Astrocyte of the cerebellum (primary cell): ENCODE results near the gene TNS1.

Experiments used
- DNase-seq: peaks from one replicate; pipeline ENCODE4 v3.0.0-alpha.2; 2011; ENCODE audit warnings: low read depth
- H3K4me3 ChIP-seq: 2 replicates; pipeline ENCODE4 v1.5.1; 2011; ENCODE audit warnings: mild to moderate bottlenecking, low read depth, low read length, moderate library complexity
- CTCF ChIP-seq: IDR thresholded peaks from 2 replicates; pipeline ENCODE4 v1.5.1; 2012; ENCODE audit warnings: low read length, low read depth, moderate library complexity, mild to moderate bottlenecking; ENCODE audit errors: missing control alignments
- in situ Hi-C: cut with HindIII; loops from 2 replicates; pipeline ENCODE4 v1.10.0; 2017; ENCODE audit warnings: low sequenced_read_pairs

TNS1 gene

GRCh38 chr2:217972490-217972889 is 30.3 kb downstream of the TNS1 start:
- no peak for DNase-seq
- in situ Hi-C loops = no loop called here
- no peak for TF ChIP-seq CTCF
- no peak overlapping the region for H3K4me3 ChIP-seq

GRCh38 chr2:217972037-217972436 is 30.8 kb downstream of the TNS1 start:
- no peak for DNase-seq
- H3K4me3 ChIP-seq = no peak overlapping the region
- in situ Hi-C loops = no loop called here
- no peak for TF ChIP-seq CTCF

- in situ Hi-C loops = no loop called here
- H3K4me3 ChIP-seq = no peak overlapping the region
- DNase-seq = no peak
- no peak for TF ChIP-seq CTCF
These were observed 31.6 kb downstream of the TNS1 start for GRCh38 chr2:217971166-217971565.

- H3K4me3 ChIP-seq = no peak overlapping the region
- in situ Hi-C loops = no loop called here
- no peak for DNase-seq
- no peak for TF ChIP-seq CTCF
These were observed 32.6 kb downstream of the TNS1 start for GRCh38 chr2:217970206-217970605.

- H3K4me3 ChIP-seq = no peak overlapping the region
- DNase-seq = no peak
- in situ Hi-C loops = no loop called here
- no peak for TF ChIP-seq CTCF
These were observed 33.2 kb downstream of the TNS1 start for GRCh38 chr2:217969588-217969987.

- no peak overlapping the region for H3K4me3 ChIP-seq
- in situ Hi-C loops = no loop called here
- DNase-seq = no peak
- TF ChIP-seq CTCF = no peak
These were observed 34.8 kb downstream of the TNS1 start for GRCh38 chr2:217968023-217968422.
